Stomach (tissue), 9 donors: ENCODE results near the gene LITAF. TPM values are rescaled to one million over a fixed set of nuclear protein-coding genes. Genes with fewer than 3 reads are reported as not detected.

Experiments used
- DNase-seq, 2 donors: peaks; one replicate each; pipeline versions ENCODE4 v3.0.0 to v3.0.0-alpha.2; 2013 to 2019
- H3K27ac ChIP-seq, 5 donors: fragments of 200-600 bp in 4 of 5; sonication (generic) in 4 of 5; one replicate each; pipeline ENCODE4 v1.5.1; 2013 to 2019; ENCODE audit warnings: mild to moderate bottlenecking in 1 of 5, moderate library complexity in 1 of 5
- H3K27me3 ChIP-seq, 3 donors: fragments of 200-600 bp; sonication (generic); one replicate each; pipeline ENCODE4 v1.5.1; 2017 to 2019; ENCODE audit warnings: mixed run types in 1 of 3
- H3K36me3 ChIP-seq, 4 donors: fragments of 200-600 bp; sonication (generic); 1 replicate in 3 of 4; 2 replicates in 1 of 4; pipeline ENCODE4 v1.5.1; 2016 to 2019
- H3K4me1 ChIP-seq, 4 donors: fragments of 200-600 bp; sonication (generic); one replicate each; pipeline ENCODE4 v1.5.1; 2016 to 2019
- H3K4me3 ChIP-seq, 4 donors: fragments of 200-600 bp; sonication (generic) in 3 of 4; one replicate each; pipeline ENCODE4 v1.5.1; 2016 to 2019; ENCODE audit warnings: mild to moderate bottlenecking in 1 of 4
- H3K9me3 ChIP-seq, 4 donors: fragments of 200-600 bp; sonication (generic); one replicate each; pipeline ENCODE4 v1.5.1; 2016 to 2019
- EP300 ChIP-seq: sonication (generic); formaldehyde crosslinking; IDR thresholded peaks from one replicate; pipeline ENCODE4 v1.6.1; 2017; ENCODE audit warnings: antibody characterized with exemption
- POLR2A ChIP-seq, 4 donors: fragments of 450-650 bp; IDR thresholded peaks; one replicate each; pipeline ENCODE4 v1.6.1; 2016; ENCODE audit warnings: antibody characterized with exemption in 4 of 4, control low read depth in 2 of 4, mild to moderate bottlenecking in 1 of 4, moderate library complexity in 1 of 4
- POLR2AphosphoS5 ChIP-seq, 3 donors: sonication (generic); formaldehyde crosslinking; IDR thresholded peaks; one replicate each; pipeline ENCODE4 v1.6.1; 2016; ENCODE audit warnings: antibody characterized with exemption in 3 of 3
- WGBS, 5 donors: extraction: QIAGEN DNeasy Blood & Tissue Kit in 3 of 5; methylation state at CpG; one replicate each; pipeline versions ENCODE4 v1.1.5 to v1.1.7; 2013 to 2018; 5-methylcytosine and 5-hydroxymethylcytosine counted together
- intact Hi-C: fragments of 100-400 bp; cut with DNase I; formaldehyde crosslinking; loops from one replicate; pipeline ENCODE4 v1.15.1; 2023; ENCODE audit warnings: low total_unique reads
- polyA plus RNA-seq, 3 donors: library from polyadenylated mRNA; stranded (reverse); fragments of 200-250 nt; gene quantifications; one replicate each; pipeline ENCODE4 v1.2.3, GENCODE V29; 2013
- total RNA-seq, 5 donors: library from RNA; depleted of rRNA; stranded (reverse); fragments of >200 nt; gene quantifications; one replicate each; pipeline versions ENCODE4 v1.1.0 to v1.2.3, GENCODE V29; 2014 to 2016
- TF ChIP-seq, protein P1 (sequence below), 7 experiments: fragments of 450-650 bp in 4 of 7; fragments of 200-600 bp in 3 of 7; sonication (generic) in 3 of 7; IDR thresholded peaks; one replicate each; pipeline ENCODE4 v1.5.1; 2016 to 2019; ENCODE audit warnings: antibody characterized with exemption in 7 of 7, control low read depth in 2 of 7, mild to moderate bottlenecking in 1 of 7
- donor health status: healthy with polysubstance abuse.
- donor health status: Bipolar disorder and iron deficiency.
- donor health status: healthy.

LITAF gene
- total and polyA plus RNA-seq, 8 donors = 9.8 to 211 (median 60.2) TPM

DNA sequence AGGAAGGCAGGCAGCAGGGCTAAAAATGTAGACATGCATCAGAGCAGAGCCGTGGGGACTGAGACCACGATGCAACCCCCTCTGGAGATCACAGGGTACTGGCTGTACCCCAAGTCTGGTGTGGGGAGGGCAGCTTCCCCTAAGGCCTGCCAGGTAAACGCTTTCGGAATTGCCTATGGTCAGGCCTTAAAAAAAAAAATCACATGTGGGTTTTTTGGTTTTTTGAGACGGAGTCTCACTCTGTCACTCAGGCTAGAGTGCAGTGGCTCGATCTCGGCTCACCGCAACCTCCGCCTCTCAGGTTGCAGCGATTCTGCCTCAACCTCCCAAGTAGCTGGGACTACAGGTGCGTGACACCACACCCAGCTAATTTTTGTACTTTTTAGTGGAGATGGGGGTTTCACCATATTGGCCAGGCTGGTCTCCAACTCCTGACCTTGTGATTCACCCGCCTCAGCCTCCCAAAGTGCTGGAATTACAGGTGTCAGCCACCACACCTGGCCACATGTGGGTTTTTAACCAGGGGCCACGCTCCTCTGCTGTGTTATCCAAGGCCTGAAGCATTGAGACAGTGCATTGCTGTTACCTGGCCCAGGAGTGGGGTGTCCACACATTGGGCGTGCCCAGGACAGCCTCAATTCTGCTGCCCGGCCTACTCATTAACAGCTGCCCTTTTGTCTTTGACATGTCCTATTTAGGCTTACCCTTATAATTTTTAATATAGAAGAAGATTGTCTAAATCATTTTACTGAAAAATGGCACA, 50.4 kb downstream of the LITAF start:
- H3K27ac ChIP-seq = no peak overlapping the region
- intact Hi-C loops = loop anchor here (10.0 kb wide), 2 partner anchors 109 to 131 kb away; no protein-coding TSS in a partner anchor
- H3K27me3 ChIP-seq = no peaks in the 10 kb centered on the region
- H3K4me3 ChIP-seq = no peak overlapping the region
- TF ChIP-seq POLR2A (IDR thresholded peaks at IDR 0.05) (no peak), EP300 (no peak), POLR2AphosphoS5 (IDR thresholded peaks at IDR 0.05) (no peak)
- TF ChIP-seq, protein P1, sequence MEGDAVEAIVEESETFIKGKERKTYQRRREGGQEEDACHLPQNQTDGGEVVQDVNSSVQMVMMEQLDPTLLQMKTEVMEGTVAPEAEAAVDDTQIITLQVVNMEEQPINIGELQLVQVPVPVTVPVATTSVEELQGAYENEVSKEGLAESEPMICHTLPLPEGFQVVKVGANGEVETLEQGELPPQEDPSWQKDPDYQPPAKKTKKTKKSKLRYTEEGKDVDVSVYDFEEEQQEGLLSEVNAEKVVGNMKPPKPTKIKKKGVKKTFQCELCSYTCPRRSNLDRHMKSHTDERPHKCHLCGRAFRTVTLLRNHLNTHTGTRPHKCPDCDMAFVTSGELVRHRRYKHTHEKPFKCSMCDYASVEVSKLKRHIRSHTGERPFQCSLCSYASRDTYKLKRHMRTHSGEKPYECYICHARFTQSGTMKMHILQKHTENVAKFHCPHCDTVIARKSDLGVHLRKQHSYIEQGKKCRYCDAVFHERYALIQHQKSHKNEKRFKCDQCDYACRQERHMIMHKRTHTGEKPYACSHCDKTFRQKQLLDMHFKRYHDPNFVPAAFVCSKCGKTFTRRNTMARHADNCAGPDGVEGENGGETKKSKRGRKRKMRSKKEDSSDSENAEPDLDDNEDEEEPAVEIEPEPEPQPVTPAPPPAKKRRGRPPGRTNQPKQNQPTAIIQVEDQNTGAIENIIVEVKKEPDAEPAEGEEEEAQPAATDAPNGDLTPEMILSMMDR (IDR thresholded peaks at IDR 0.05) = no peak
- no peaks in the 10 kb centered on the region for H3K36me3 ChIP-seq
- DNase-seq = no peak
- 87 to 96% (median 92%) methylated on average over 13 to 15 of the region's 15 CpGs for WGBS, 5 donors
- H3K9me3 ChIP-seq = no peaks in the 10 kb centered on the region
- H3K4me1 ChIP-seq = peaks cover 0 to 5% (median 2%) of the 10 kb centered on the region in 4 donors

DNA sequence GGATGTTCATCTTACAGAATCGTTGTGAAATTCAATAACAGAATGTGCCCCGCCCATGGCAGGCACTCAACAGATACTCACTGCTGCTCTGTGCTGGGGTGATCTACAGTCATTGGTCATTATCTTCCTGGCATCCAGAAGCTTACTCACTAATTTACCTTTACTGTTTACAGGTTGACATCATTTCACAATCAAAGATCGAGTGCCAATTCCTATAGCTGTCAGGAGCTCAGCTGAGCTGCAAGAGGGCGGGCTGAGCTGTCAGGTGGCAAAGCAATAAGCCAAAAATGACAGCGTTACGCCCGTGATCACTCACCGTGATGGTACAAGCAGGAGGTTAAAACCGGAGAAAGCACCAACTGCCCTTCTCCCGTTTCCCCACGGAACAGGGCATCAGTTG, 51.2 kb downstream of the LITAF start:
- Histone ChIP-seq H3K4me3 (no peak overlapping the region), H3K9me3 (no peaks in the 10 kb centered on the region), H3K27me3 (no peaks in the 10 kb centered on the region), H3K36me3 (no peaks in the 10 kb centered on the region), H3K27ac (no peak overlapping the region), H3K4me1 (peaks cover 0 to 5% (median 2%) of the 10 kb centered on the region in 4 donors)
- intact Hi-C loops = loop anchor here (10.0 kb wide), 2 partner anchors 109 to 131 kb away; no protein-coding TSS in a partner anchor
- 78 to 82% (median 79%) methylated on average over 11 of the region's 11 CpGs for WGBS, 5 donors
- no peak for DNase-seq
- TF ChIP-seq POLR2AphosphoS5 (IDR thresholded peaks at IDR 0.05) = no peak
- no peak for TF ChIP-seq EP300
- TF ChIP-seq POLR2A (IDR thresholded peaks at IDR 0.05) = no peak
- TF ChIP-seq, protein P1 (IDR thresholded peaks at IDR 0.05) = no peak

DNA sequence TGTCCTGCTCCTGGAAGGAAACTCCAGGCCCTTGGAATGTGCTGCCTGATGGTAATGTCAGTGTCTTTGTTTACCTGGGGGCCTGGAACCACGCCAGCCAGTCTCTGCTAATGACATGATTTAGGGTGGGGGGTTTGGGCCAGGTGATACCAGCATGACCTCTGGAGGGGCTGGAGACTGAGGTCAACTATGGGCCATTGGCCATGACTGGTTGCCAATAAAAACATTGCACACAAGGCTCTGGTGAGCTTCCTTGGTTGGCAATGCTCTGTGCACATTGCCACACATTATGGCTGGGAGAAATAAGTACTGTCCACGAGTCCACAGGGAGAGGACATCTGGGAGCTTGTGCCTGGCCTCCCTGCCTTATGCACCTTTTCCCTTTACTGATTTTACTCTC, 52.5 kb downstream of the LITAF start:
- no peak for DNase-seq
- Histone ChIP-seq H3K9me3 (no peaks in the 10 kb centered on the region), H3K36me3 (no peaks in the 10 kb centered on the region), H3K4me3 (no peak overlapping the region), H3K4me1 (peaks cover 0 to 5% (median 2%) of the 10 kb centered on the region in 4 donors), H3K27ac (no peak overlapping the region), H3K27me3 (no peaks in the 10 kb centered on the region)
- 47 to 72% (median 57%) methylated on average over 2 of the region's 2 CpGs for WGBS, 5 donors
- TF ChIP-seq EP300 (no peak), POLR2A (IDR thresholded peaks at IDR 0.05) (no peak), POLR2AphosphoS5 (IDR thresholded peaks at IDR 0.05) (no peak)
- TF ChIP-seq, protein P1 (IDR thresholded peaks at IDR 0.05) = no peak
- intact Hi-C loops = loop anchor here (10.0 kb wide), 2 partner anchors 111 to 129 kb away; no protein-coding TSS in a partner anchor

GRCh38 chr16:11533588-11533987, 53.1 kb downstream of the LITAF start:
- TF ChIP-seq POLR2A (IDR thresholded peaks at IDR 0.05) (no peak), POLR2AphosphoS5 (IDR thresholded peaks at IDR 0.05) (no peak), EP300 (no peak)
- TF ChIP-seq, protein P1 (IDR thresholded peaks at IDR 0.05) = no peak

More at GRCh38 chr16:11533588-11533987, 53.1 kb downstream of the LITAF start:
- intact Hi-C loops = loop anchor here (10.0 kb wide), 2 partner anchors 111 to 129 kb away; no protein-coding TSS in a partner anchor
- Histone ChIP-seq H3K9me3 (no peaks in the 10 kb centered on the region), H3K27ac (no peak overlapping the region), H3K4me3 (no peak overlapping the region), H3K36me3 (no peaks in the 10 kb centered on the region), H3K4me1 (peaks cover 0 to 5% (median 2%) of the 10 kb centered on the region in 4 donors), H3K27me3 (no peaks in the 10 kb centered on the region)
- DNase-seq = no peak
- WGBS, 5 donors = 86 to 91% (median 88%) methylated on average over 5 of the region's 5 CpGs
